ENCODE results near the gene DSTN. TPM values are rescaled to one million over a fixed set of nuclear protein-coding genes. Genes with fewer than 3 reads are reported as not detected.

Gene DSTN
- total and polyA plus RNA-seq, 2 of the 4 experiments (the other 2 are of a cell fraction): 221 to 269 TPM

- no peaks in the 10 kb centered on the region for H3K9me3 ChIP-seq (ENCODE audit: control insufficient read depth, insufficient read depth, low read length)
- intact Hi-C loops (cut with micrococcal nuclease) (no loop called here), in situ Hi-C loops (cut with MboI; ENCODE audit: low sequenced_read_pairs) (no loop called here), dilution Hi-C loops (cut with HindIII; ENCODE audit: low sequenced_read_pairs, unreplicated experiment) (no loop called here)
- ChIA-PET POLR2A (ENCODE audit: unreplicated experiment) (no interaction called here), CTCF (no interaction called here)
- H3K9ac ChIP-seq (ENCODE audit: low read depth, low read length): no peak overlapping the region
- H3K4me1 ChIP-seq (ENCODE audit: control insufficient read depth, insufficient read depth, low read length): peaks cover 17% of the 10 kb centered on the region
- peak overlapping the region; percentile 80; the same call in 1 of the 2 replicates for H2BK120ac ChIP-seq (ENCODE audit: low read depth, low read length)
- H3K79me1 ChIP-seq (ENCODE audit: low read depth in 1 of 2, low read length in 2 of 2): peaks cover 0 to 27% of the 10 kb centered on the region in 2 experiments; a peak in 3 of 4 replicates
- no peak overlapping the region for H2AFZ ChIP-seq (replicated peaks; ENCODE audit: low read length, poor library complexity)
- H2BK20ac ChIP-seq (ENCODE audit: low read depth, low read length): peak overlapping the region; percentile 35
- peak overlapping the region; percentile 42 for H3K4ac ChIP-seq (ENCODE audit: low read depth, low read length)
- H3K36me3 ChIP-seq (ENCODE audit: control insufficient read depth, insufficient read depth, low read length): no peaks in the 10 kb centered on the region
- ATAC-seq (ENCODE audit: low read depth) (no peak), DNase-seq (no peak)
- H3K9me1 ChIP-seq (ENCODE audit: insufficient read depth, low read length): peaks cover 19% of the 10 kb centered on the region
- TF ChIP-seq RCOR1 (IDR thresholded peaks at IDR 0.05; ENCODE audit: insufficient replicate concordance, low read length): no peak
- TF ChIP-seq CHD1 (IDR thresholded peaks at IDR 0.05; ENCODE audit: low read depth, low read length): no peak
- H4K91ac ChIP-seq (ENCODE audit: insufficient read depth, low read depth, low read length): peak overlapping the region; percentile 11
- no peak overlapping the region for H3K4me3 ChIP-seq (ENCODE audit: insufficient read depth, low read depth, low read length)
- H4K20me1 ChIP-seq (ENCODE audit: insufficient read depth, low read length): peaks cover 8% of the 10 kb centered on the region; the same call in 1 of the 2 replicates
- no peak overlapping the region; the same call in 1 of the 2 replicates for H3K23ac ChIP-seq (ENCODE audit: low read depth, low read length)
- H2BK5ac ChIP-seq (ENCODE audit: low read depth, low read length, poor library complexity, severe bottlenecking): no peak overlapping the region
- no peak overlapping the region for H3K56ac ChIP-seq (ENCODE audit: extremely low read depth, insufficient read depth, low read length)
- H3K14ac ChIP-seq (replicated peaks; ENCODE audit: low read depth, low read length): peak overlapping the region; percentile 60
- H3K18ac ChIP-seq (ENCODE audit: low read depth, low read length): peak overlapping the region; percentile 21; the same call in 1 of the 2 replicates
- H4K5ac ChIP-seq (ENCODE audit: low read depth, low read length): no peak overlapping the region
- H3K27ac ChIP-seq (ENCODE audit: insufficient read depth, low read length): no peak overlapping the region
- WGBS, 2 experiments (ENCODE audit: extremely low coverage in 2 of 2, insufficient read length in 1 of 2): no CpG with 5 or more reads among the region's 5 CpGs
- H2AK5ac ChIP-seq (ENCODE audit: low read depth, low read length): peak overlapping the region; percentile 63
- peak overlapping the region; percentile 26; the same call in 2 of the 3 replicates for H2BK15ac ChIP-seq (ENCODE audit: low read depth, low read length)
- no peaks in the 10 kb centered on the region for H3K27me3 ChIP-seq (ENCODE audit: control insufficient read depth, insufficient read depth, low read length)
- H4K8ac ChIP-seq (ENCODE audit: low read depth in 2 of 2, low read length in 2 of 2): peak overlapping the region in 1 of 2 experiments; percentile 29; a peak in 1 of 4 replicates
- peak overlapping the region; percentile 67 for H2AK9ac ChIP-seq (replicated peaks; ENCODE audit: low read depth, low read length, poor library complexity)
- BruUV-seq (replicated peaks): no TSS peak
- H3K4me2 ChIP-seq (ENCODE audit: low read depth, low read length): no peak overlapping the region
These were observed 9.4 kb upstream of the DSTN start for GRCh38 chr20:17560344-17561074.
